Upper lobe of left lung (tissue), 6 donors: ENCODE measurements around the gene CTTNBP2. TPM values are rescaled to one million over a fixed set of nuclear protein-coding genes. Genes with fewer than 3 reads are reported as not detected.

Source experiments
- ATAC-seq, 2 donors: fragments of 200-7000 bp; cut with Tn5 transposase; one replicate each; pipeline ENCODE4 v1.9.1; 2022; ENCODE audit warnings: mild to moderate bottlenecking in 2 of 2, moderate library complexity in 2 of 2; ENCODE audit not compliant: low FRiP score in 2 of 2
- DNase-seq, 2 donors: peaks; one replicate each; pipeline ENCODE4 v3.0.0-alpha.2; 2019 to 2020
- H3K27ac ChIP-seq, 4 donors: fragments of 200-600 bp; sonication (generic); one replicate each; pipeline ENCODE4 v1.5.1; 2016 to 2019
- H3K27me3 ChIP-seq, 4 donors: fragments of 200-600 bp; sonication (generic); one replicate each; pipeline ENCODE4 v1.5.1; 2017 to 2019
- H3K36me3 ChIP-seq, 4 donors: fragments of 200-600 bp; sonication (generic); one replicate each; pipeline ENCODE4 v1.5.1; 2016 to 2019
- H3K4me1 ChIP-seq, 4 donors: fragments of 200-600 bp; sonication (generic); one replicate each; pipeline ENCODE4 v1.5.1; 2018 to 2019
- H3K4me3 ChIP-seq, 4 donors: fragments of 200-600 bp; sonication (generic); one replicate each; pipeline ENCODE4 v1.5.1; 2017 to 2019; ENCODE audit warnings: mild to moderate bottlenecking in 2 of 4, moderate library complexity in 1 of 4
- H3K9me3 ChIP-seq, 4 donors: fragments of 200-600 bp; sonication (generic); one replicate each; pipeline ENCODE4 v1.5.1; 2018 to 2019
- EP300 ChIP-seq, 4 donors: sonication (generic); formaldehyde crosslinking; IDR thresholded peaks; one replicate each; pipeline ENCODE4 v1.5.1; 2017; ENCODE audit warnings: antibody characterized with exemption in 4 of 4, control low read depth in 2 of 4
- POLR2A ChIP-seq, 4 donors: fragments of 450-650 bp; IDR thresholded peaks; one replicate each; pipeline ENCODE4 v1.5.1; 2016 to 2017; ENCODE audit warnings: antibody characterized with exemption in 4 of 4, mild to moderate bottlenecking in 2 of 4
- POLR2AphosphoS5 ChIP-seq, 2 donors: sonication (generic); formaldehyde crosslinking; IDR thresholded peaks; one replicate each; pipeline ENCODE4 v1.5.1; 2017; ENCODE audit warnings: antibody characterized with exemption in 2 of 2
- WGBS, 2 donors: methylation state at CpG; one replicate each; pipeline ENCODE4 v1.1.5; 2017 to 2018; 5-methylcytosine and 5-hydroxymethylcytosine counted together
- total RNA-seq, 6 donors: library from RNA; depleted of rRNA in 4 of 6; stranded (reverse); fragments of >200 nt in 4 of 6; gene quantifications; one replicate each; pipeline versions ENCODE4 v1.1.0 to v1.2.1, GENCODE V29; 2016 to 2021
- TF ChIP-seq, protein P1 (sequence below), 6 experiments: fragments of 450-650 bp in 4 of 6; fragments of 200-600 bp in 2 of 6; sonication (generic) in 2 of 6; IDR thresholded peaks; one replicate each; pipeline ENCODE4 v1.5.1; 2016 to 2019; ENCODE audit warnings: antibody characterized with exemption in 6 of 6
- donor health status: DM: no; HTN: no; CAD: no; lungs with moderate emphysema.
- donor health status: DM: no; HTN: yes; CAD: no; lungs with severe emphysema.

CTTNBP2 gene
- total RNA-seq, 6 donors from 2014 or later, result 3.3 to 7.0 (median 5.1) TPM

DNA sequence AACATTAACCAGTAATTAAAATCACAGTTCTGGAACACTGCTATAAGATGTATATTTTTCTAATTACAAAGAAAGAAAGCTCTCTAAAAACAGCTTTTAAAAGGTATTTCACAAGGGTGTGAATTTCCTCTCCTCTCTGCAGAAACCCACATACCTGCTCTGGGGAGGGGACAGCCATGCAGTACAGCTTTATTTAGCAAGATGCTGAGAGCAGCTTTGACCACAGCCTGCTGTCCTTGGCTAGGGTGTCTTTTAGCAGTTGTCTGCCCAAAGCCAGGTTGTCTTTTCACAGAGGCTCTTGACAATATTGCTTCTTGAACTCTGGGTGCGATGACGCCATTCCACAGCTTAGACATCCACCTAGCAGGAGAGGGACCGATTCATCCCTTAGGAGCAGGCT lies 148.3 kb downstream of the CTTNBP2 start:
- Histone ChIP-seq H3K4me1 (no peaks in the 10 kb centered on the region), H3K9me3 (no peaks in the 10 kb centered on the region), H3K27me3 (no peaks in the 10 kb centered on the region), H3K27ac (no peak overlapping the region), H3K36me3 (no peaks in the 10 kb centered on the region), H3K4me3 (no peak overlapping the region)
- WGBS, 2 donors, result 93 to 100% methylated on average over 3 of the region's 3 CpGs
- TF ChIP-seq POLR2A (IDR thresholded peaks at IDR 0.05) (no peak), POLR2AphosphoS5 (IDR thresholded peaks at IDR 0.05) (no peak), EP300 (IDR thresholded peaks at IDR 0.05) (no peak)
- TF ChIP-seq, protein P1, sequence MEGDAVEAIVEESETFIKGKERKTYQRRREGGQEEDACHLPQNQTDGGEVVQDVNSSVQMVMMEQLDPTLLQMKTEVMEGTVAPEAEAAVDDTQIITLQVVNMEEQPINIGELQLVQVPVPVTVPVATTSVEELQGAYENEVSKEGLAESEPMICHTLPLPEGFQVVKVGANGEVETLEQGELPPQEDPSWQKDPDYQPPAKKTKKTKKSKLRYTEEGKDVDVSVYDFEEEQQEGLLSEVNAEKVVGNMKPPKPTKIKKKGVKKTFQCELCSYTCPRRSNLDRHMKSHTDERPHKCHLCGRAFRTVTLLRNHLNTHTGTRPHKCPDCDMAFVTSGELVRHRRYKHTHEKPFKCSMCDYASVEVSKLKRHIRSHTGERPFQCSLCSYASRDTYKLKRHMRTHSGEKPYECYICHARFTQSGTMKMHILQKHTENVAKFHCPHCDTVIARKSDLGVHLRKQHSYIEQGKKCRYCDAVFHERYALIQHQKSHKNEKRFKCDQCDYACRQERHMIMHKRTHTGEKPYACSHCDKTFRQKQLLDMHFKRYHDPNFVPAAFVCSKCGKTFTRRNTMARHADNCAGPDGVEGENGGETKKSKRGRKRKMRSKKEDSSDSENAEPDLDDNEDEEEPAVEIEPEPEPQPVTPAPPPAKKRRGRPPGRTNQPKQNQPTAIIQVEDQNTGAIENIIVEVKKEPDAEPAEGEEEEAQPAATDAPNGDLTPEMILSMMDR (IDR thresholded peaks at IDR 0.05), result no peak
- DNase-seq, result no peak
- no peak for ATAC-seq

DNA sequence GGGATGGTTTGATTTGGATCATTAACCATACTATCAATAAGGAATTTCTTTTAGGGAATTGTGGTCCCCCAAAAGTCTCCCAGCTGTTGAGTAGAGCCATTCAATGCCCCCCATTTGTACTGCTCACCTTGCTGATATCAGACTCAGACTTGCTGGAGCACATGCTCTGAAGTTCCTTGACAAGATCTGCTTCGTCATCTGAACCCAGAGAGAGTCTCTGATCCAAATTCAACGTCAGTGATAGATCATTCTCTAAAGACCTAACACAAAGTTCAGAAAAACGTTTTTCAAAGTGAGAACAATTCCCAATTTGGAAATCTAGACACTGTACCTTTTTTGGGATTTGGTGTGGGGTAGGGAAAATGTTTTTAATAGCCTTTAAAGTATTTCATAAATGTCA lies 153.9 kb downstream of the CTTNBP2 start:
- no peak overlapping the region for H3K27ac ChIP-seq
- ATAC-seq (no peak), DNase-seq (no peak)
- H3K4me3 ChIP-seq, result no peak overlapping the region
- H3K36me3 ChIP-seq, result no peaks in the 10 kb centered on the region
- H3K27me3 ChIP-seq, result no peaks in the 10 kb centered on the region
- WGBS, 2 donors, result 68 to 80% methylated on average over 3 of the region's 3 CpGs
- H3K9me3 ChIP-seq, result no peaks in the 10 kb centered on the region
- TF ChIP-seq POLR2AphosphoS5 (IDR thresholded peaks at IDR 0.05) (no peak), POLR2A (IDR thresholded peaks at IDR 0.05) (no peak), EP300 (IDR thresholded peaks at IDR 0.05) (no peak)
- TF ChIP-seq, protein P1 (IDR thresholded peaks at IDR 0.05), result no peak
- H3K4me1 ChIP-seq, result no peaks in the 10 kb centered on the region

DNA sequence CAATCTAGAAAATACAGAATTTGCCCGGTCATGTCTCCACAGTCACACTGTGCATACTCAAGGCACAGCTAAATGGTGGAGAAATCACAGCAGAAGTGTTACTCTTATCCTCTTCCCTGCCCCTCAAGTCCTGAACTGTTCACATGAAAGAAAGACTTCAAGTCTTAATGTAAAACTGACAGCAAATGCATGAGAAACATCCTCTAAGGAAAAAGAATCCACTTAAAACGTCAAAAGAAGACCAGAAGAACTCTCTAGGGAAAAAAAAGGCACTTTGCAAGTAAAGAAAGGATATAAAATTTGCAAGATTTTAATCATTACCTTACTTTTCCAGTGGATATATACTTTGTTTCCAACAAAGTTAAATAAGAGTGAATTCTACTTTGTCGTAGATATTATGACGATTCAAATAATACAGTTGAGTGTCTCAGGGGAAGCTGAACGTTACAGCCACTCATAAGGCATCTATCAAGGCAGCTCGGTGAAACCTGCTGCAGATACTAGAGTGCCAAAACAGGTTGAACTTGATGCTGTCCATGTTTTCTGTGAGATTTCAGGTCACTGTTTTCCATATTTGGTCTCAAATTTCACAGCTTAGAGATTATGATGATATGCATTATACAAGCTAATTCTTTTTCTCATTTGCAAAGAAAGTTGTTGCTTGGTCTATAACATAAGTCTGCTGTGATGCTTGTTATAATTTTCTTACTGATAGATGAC lies 155.0 kb downstream of the CTTNBP2 start:
- H3K36me3 ChIP-seq, result no peaks in the 10 kb centered on the region
- TF ChIP-seq, protein P1 (IDR thresholded peaks at IDR 0.05), result no peak
- TF ChIP-seq EP300 (IDR thresholded peaks at IDR 0.05), result no peak
- no peak for TF ChIP-seq POLR2A (IDR thresholded peaks at IDR 0.05)
- TF ChIP-seq POLR2AphosphoS5 (IDR thresholded peaks at IDR 0.05), result no peak
- no peaks in the 10 kb centered on the region for H3K4me1 ChIP-seq
- DNase-seq, result no peak
- no peaks in the 10 kb centered on the region for H3K9me3 ChIP-seq
- 65 to 71% methylated on average over 6 of the region's 6 CpGs for WGBS, 2 donors
- no peaks in the 10 kb centered on the region for H3K27me3 ChIP-seq
- H3K27ac ChIP-seq, result no peak overlapping the region
- H3K4me3 ChIP-seq, result no peak overlapping the region
- ATAC-seq, result no peak

DNA sequence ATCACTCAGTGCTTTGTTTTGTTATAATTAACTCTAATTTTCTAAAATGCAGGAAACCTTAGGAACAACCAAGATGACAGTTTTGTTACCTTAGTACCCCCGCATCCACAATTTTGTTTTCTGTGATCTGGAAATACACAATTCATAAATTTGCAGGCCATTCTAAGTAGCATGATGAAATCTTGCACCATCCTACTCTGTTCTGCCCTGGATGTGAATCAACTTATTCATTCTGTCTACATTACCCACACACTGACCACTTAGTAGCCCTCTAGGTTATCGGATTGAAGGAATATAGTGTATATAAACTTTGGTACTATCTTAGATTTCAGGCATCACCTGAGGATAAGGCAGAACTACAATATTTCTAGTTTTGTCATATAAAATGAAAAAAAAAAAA lies 155.9 kb downstream of the CTTNBP2 start:
- whole genome bisulfite sequencing, 2 donors, result 92 to 97% methylated on average over 2 of the region's 2 CpGs

More for the DNA sequence above, 155.9 kb downstream of the CTTNBP2 start:
- DNase-seq (no peak), ATAC-seq (no peak)
- TF ChIP-seq EP300 (IDR thresholded peaks at IDR 0.05) (no peak), POLR2A (IDR thresholded peaks at IDR 0.05) (no peak), POLR2AphosphoS5 (IDR thresholded peaks at IDR 0.05) (no peak)
- TF ChIP-seq, protein P1 (IDR thresholded peaks at IDR 0.05), result no peak
- H3K4me1 ChIP-seq, result no peaks in the 10 kb centered on the region
- no peaks in the 10 kb centered on the region for H3K27me3 ChIP-seq
- no peak overlapping the region for H3K27ac ChIP-seq
- no peaks in the 10 kb centered on the region for H3K9me3 ChIP-seq
- H3K36me3 ChIP-seq, result no peaks in the 10 kb centered on the region
- no peak overlapping the region for H3K4me3 ChIP-seq
